ENCODE results near the gene BBIP1.

- TF ChIP-seq, protein P1, sequence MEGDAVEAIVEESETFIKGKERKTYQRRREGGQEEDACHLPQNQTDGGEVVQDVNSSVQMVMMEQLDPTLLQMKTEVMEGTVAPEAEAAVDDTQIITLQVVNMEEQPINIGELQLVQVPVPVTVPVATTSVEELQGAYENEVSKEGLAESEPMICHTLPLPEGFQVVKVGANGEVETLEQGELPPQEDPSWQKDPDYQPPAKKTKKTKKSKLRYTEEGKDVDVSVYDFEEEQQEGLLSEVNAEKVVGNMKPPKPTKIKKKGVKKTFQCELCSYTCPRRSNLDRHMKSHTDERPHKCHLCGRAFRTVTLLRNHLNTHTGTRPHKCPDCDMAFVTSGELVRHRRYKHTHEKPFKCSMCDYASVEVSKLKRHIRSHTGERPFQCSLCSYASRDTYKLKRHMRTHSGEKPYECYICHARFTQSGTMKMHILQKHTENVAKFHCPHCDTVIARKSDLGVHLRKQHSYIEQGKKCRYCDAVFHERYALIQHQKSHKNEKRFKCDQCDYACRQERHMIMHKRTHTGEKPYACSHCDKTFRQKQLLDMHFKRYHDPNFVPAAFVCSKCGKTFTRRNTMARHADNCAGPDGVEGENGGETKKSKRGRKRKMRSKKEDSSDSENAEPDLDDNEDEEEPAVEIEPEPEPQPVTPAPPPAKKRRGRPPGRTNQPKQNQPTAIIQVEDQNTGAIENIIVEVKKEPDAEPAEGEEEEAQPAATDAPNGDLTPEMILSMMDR (IDR thresholded peaks at IDR 0.05): no peak
- no peak for TF ChIP-seq POLR2A (IDR thresholded peaks at IDR 0.05)
Measured at GRCh38 chr10:110946496-110946895, 27.5 kb upstream of the BBIP1 start.

Measured in heart left ventricle (tissue), 13 donors.